Measurements from ENCODE around the gene CDC37. TPM values are rescaled to one million over a fixed set of nuclear protein-coding genes. Genes with fewer than 3 reads are reported as not detected.
"Not testable (repeated sequence)": the region's sequence is repeated elsewhere in the genome, so short reads cannot be mapped to it uniquely, and the experiment has no call there.

The CDC37 gene
- total and polyA plus RNA-seq, 8 donors, result 84.3 to 390 (median 169) TPM

- Histone ChIP-seq H3K27ac (peak overlapping the region in 4 of 5 donors; percentile 85 to 89 (median 88)), H3K4me3 (peak overlapping the region; percentile 83 to 97 (median 88)), H3K4me1 (peaks cover 35 to 82% (median 54%) of the 10 kb centered on the region in 4 donors), H3K36me3 (peaks cover 0 to 17% (median 8%) of the 10 kb centered on the region in 4 donors), H3K27me3 (peaks cover 0 to 33% (median 23%) of the 10 kb centered on the region in 3 donors), H3K9me3 (no peaks in the 10 kb centered on the region)
- DNase-seq, result peak in 1 of 2 donors; percentile 71
- intact Hi-C loops (cut with DNase I; ENCODE audit: low total_unique reads), result no loop called here
- WGBS, 5 donors, result 0 to 1% (median 1%) methylated on average over 15 of the region's 15 CpGs
- TF ChIP-seq EP300 (IDR thresholded peaks at IDR 0.05), result no peak
- peak in 2 of 3 donors; percentile 27 to 52 for TF ChIP-seq POLR2AphosphoS5 (IDR thresholded peaks at IDR 0.05)
These were observed 802 bp downstream of the CDC37 start for GRCh38 chr19:10402441-10403038.

GRCh38 chr19:10399878-10400277, 3.5 kb downstream of the CDC37 start:
- TF ChIP-seq POLR2A (IDR thresholded peaks at IDR 0.05) (no peak), POLR2AphosphoS5 (IDR thresholded peaks at IDR 0.05) (no peak), CTCF (IDR thresholded peaks at IDR 0.05) (no peak), EP300 (IDR thresholded peaks at IDR 0.05) (no peak)
- peaks cover 0 to 8% (median 7%) of the 10 kb centered on the region in 3 donors for H3K27me3 ChIP-seq
- peaks cover 9 to 41% (median 30%) of the 10 kb centered on the region in 4 donors for H3K36me3 ChIP-seq
- H3K4me3 ChIP-seq, result no peak overlapping the region
- no peaks in the 10 kb centered on the region for H3K9me3 ChIP-seq
- 84 to 93% (median 90%) methylated on average over 6 to 8 of the region's 8 CpGs for WGBS, 5 donors
- DNase-seq, result no peak
- H3K27ac ChIP-seq, result no peak overlapping the region
- intact Hi-C loops (cut with DNase I; ENCODE audit: low total_unique reads), result loop anchor here (10.0 kb wide), 1 partner anchor 465 kb away; the partner anchor contains the start of gene OLFM2
- H3K4me1 ChIP-seq, result peaks cover 33 to 65% (median 47%) of the 10 kb centered on the region in 4 donors

- not testable (repeated sequence) for H3K27me3 ChIP-seq, H3K4me3 ChIP-seq, H3K27ac ChIP-seq, H3K9me3 ChIP-seq, DNase-seq
- Histone ChIP-seq H3K36me3 (peaks cover 14 to 46% (median 35%) of the 10 kb centered on the region in 4 donors), H3K4me1 (peaks cover 28 to 59% (median 42%) of the 10 kb centered on the region in 4 donors)
- intact Hi-C loops (cut with DNase I; ENCODE audit: low total_unique reads), result loop anchor here (10.0 kb wide), 1 partner anchor 465 kb away; the partner anchor contains the start of gene OLFM2
- 87 to 96% (median 94%) methylated on average over 8 of the region's 8 CpGs for whole genome bisulfite sequencing, 5 donors
These were observed 4.0 kb downstream of the CDC37 start for GRCh38 chr19:10399340-10399739.

- no peaks in the 10 kb centered on the region for H3K9me3 ChIP-seq
- H3K27me3 ChIP-seq, result no peaks in the 10 kb centered on the region
- intact Hi-C loops (cut with DNase I; ENCODE audit: low total_unique reads), result loop anchor here (10.0 kb wide), 1 partner anchor 464 kb away; the partner anchor contains the start of gene OLFM2
- DNase-seq, result no peak
- no peak for TF ChIP-seq POLR2A (IDR thresholded peaks at IDR 0.05)
- no peak for TF ChIP-seq CTCF (IDR thresholded peaks at IDR 0.05)
- TF ChIP-seq POLR2AphosphoS5 (IDR thresholded peaks at IDR 0.05), result no peak
- no peak for TF ChIP-seq EP300 (IDR thresholded peaks at IDR 0.05)
- H3K4me3 ChIP-seq, result no peak overlapping the region
- H3K27ac ChIP-seq, result no peak overlapping the region
- WGBS, 5 donors, result 74 to 83% (median 82%) methylated on average over 9 of the region's 9 CpGs
- H3K36me3 ChIP-seq, result peaks cover 20 to 51% (median 40%) of the 10 kb centered on the region in 4 donors
- peaks cover 25 to 54% (median 38%) of the 10 kb centered on the region in 4 donors for H3K4me1 ChIP-seq
These were observed 4.5 kb downstream of the CDC37 start for GRCh38 chr19:10398819-10399218.

GRCh38 chr19:10395917-10396316, 7.4 kb downstream of the CDC37 start:
- Histone ChIP-seq H3K4me3 (no peak overlapping the region), H3K27me3 (no peaks in the 10 kb centered on the region), H3K36me3 (peaks cover 45 to 80% (median 69%) of the 10 kb centered on the region in 4 donors), H3K9me3 (no peaks in the 10 kb centered on the region), H3K4me1 (peaks cover 10 to 32% (median 15%) of the 10 kb centered on the region in 4 donors), H3K27ac (no peak overlapping the region)
- intact Hi-C loops (cut with DNase I; ENCODE audit: low total_unique reads), result loop anchor here (10.0 kb wide), 1 partner anchor 461 kb away; the partner anchor contains the start of gene OLFM2
- no peak for DNase-seq
- TF ChIP-seq POLR2A (IDR thresholded peaks at IDR 0.05) (no peak), CTCF (IDR thresholded peaks at IDR 0.05) (no peak), EP300 (IDR thresholded peaks at IDR 0.05) (no peak)
- WGBS, 5 donors, result 61 to 76% (median 69%) methylated on average over 24 of the region's 24 CpGs

Data from stomach (tissue), 9 donors.